GM12878 (cell line): ENCODE results near the gene INHBC. TPM values are rescaled to one million over a fixed set of nuclear protein-coding genes. Genes with fewer than 3 reads are reported as not detected.

Source experiments
- ATAC-seq: fragments of 200-7000 bp; cut with Tn5 transposase; 3 replicates; pipeline ENCODE4 v1.9.1; 2020; ENCODE audit warnings: mild to moderate bottlenecking, moderate library complexity
- BruUV-seq: library from RNA; stranded (reverse); fragments of 400-500 nt; replicated peaks from 2 replicates; lab custom pipeline; 2021; lab: Mats Ljungman, UMichigan
- CTCF ChIA-PET: fragments of 300-600 bp; sonication (Branson Sonifier 250); formaldehyde crosslinking; extraction: SDS; loops from one replicate; lab custom pipeline; 2021; ENCODE audit warnings: inconsistent platforms; lab: Yijun Ruan, JAX
- POLR2A ChIA-PET: fragments of 350-600 bp; formaldehyde crosslinking; extraction: SDS; loops from one replicate; lab custom pipeline; 2021; ENCODE audit warnings: inconsistent platforms; lab: Charles Lee
- RAD21 ChIA-PET: fragments of 300-600 bp; sonication (Branson Sonifier 250); formaldehyde crosslinking; loops from one replicate; lab custom pipeline; 2023; ENCODE audit warnings: antibody characterized with exemption; ENCODE audit not compliant: unreplicated experiment; lab: Charles Lee
- SMC1A ChIA-PET: fragments of 300-600 bp; sonication (Branson Sonifier 250); formaldehyde crosslinking; loops from one replicate; lab custom pipeline; 2023; ENCODE audit not compliant: unreplicated experiment, uncharacterized antibody; lab: Charles Lee
- DNase-seq: peaks from one replicate; pipeline ENCODE4 v3.0.0-alpha.2; 2011; ENCODE audit warnings: low read depth, low spot score
- FAIRE-seq: peaks from 3 replicates; lab custom pipeline; 2011; peaks lifted over from hg19 to GRCh38; lab: Jason Lieb, UNC
- H2AFZ ChIP-seq: 2 replicates; pipeline ENCODE4 v1.6.0; 2011; ENCODE audit warnings: low read depth, low read length, control low read depth; ENCODE audit not compliant: control insufficient read depth
- H3K27ac ChIP-seq: 2 replicates; pipeline ENCODE4 v1.5.1; 2011; ENCODE audit warnings: control low read depth; ENCODE audit not compliant: control insufficient read depth, insufficient read depth
- H3K27me3 ChIP-seq, 2 experiments: replicated peaks in 1 of 2; 2 replicates each; pipeline versions ENCODE4 v1.6.0 to v1.6.1; 2011; ENCODE audit warnings: low read length in 1 of 2; ENCODE audit not compliant: control insufficient read depth in 2 of 2, insufficient read depth in 2 of 2
- H3K36me3 ChIP-seq, 2 experiments: 2 replicates each; pipeline ENCODE4 v1.5.1; 2011; ENCODE audit warnings: low read length in 1 of 2; ENCODE audit not compliant: control insufficient read depth in 2 of 2, insufficient read depth in 2 of 2
- H3K4me1 ChIP-seq: 2 replicates; pipeline ENCODE4 v1.6.1; 2011; ENCODE audit warnings: mild to moderate bottlenecking, low read length, moderate library complexity, mixed read lengths; ENCODE audit not compliant: control insufficient read depth, insufficient read depth
- H3K4me2 ChIP-seq: 2 replicates; pipeline ENCODE4 v1.6.0; 2011; ENCODE audit warnings: control low read depth; ENCODE audit not compliant: control insufficient read depth, insufficient read depth
- H3K4me3 ChIP-seq: fragments of 200-600 bp; sonication (generic); 2 replicates; pipeline ENCODE4 v1.5.1; 2016
- H3K79me2 ChIP-seq: 2 replicates; pipeline ENCODE4 v1.6.0; 2011; ENCODE audit warnings: low read length; ENCODE audit not compliant: control insufficient read depth, insufficient read depth
- H3K9ac ChIP-seq: 2 replicates; pipeline ENCODE4 v1.8.0; 2011; ENCODE audit warnings: low read length, control low read depth, mixed read lengths; ENCODE audit not compliant: control insufficient read depth, insufficient read depth
- H3K9me3 ChIP-seq: replicated peaks from 3 replicates; pipeline ENCODE4 v1.5.1; 2011; ENCODE audit warnings: mild to moderate bottlenecking, low read length; ENCODE audit not compliant: control insufficient read depth, insufficient read depth
- H4K20me1 ChIP-seq: 2 replicates; pipeline ENCODE4 v1.6.0; 2011; ENCODE audit not compliant: control insufficient read depth, insufficient read depth
- CEBPB ChIP-seq, 2 experiments: fragments of 150-350 bp in 1 of 2; IDR thresholded peaks; 2 replicates each; pipeline ENCODE4 v1.6.1; 2012 to 2014; ENCODE audit warnings: low read depth in 2 of 2, low read length in 2 of 2, borderline replicate concordance in 1 of 2, inconsistent platforms in 1 of 2
- CTCF ChIP-seq, 3 experiments: IDR thresholded peaks in 2 of 3; conservative IDR thresholded peaks in 1 of 3; 2 replicates each; pipeline ENCODE4 v1.5.1; 2011; ENCODE audit warnings: low read depth in 3 of 3, low read length in 3 of 3, mild to moderate bottlenecking in 3 of 3, control low read depth in 2 of 3, moderate library complexity in 2 of 3, inconsistent platforms in 1 of 3, mixed read lengths in 1 of 3; ENCODE audit not compliant: control insufficient read depth in 2 of 3, insufficient read depth in 1 of 3; ENCODE audit errors: extremely low read depth in 1 of 3
- POLR2A ChIP-seq: IDR thresholded peaks from 2 replicates; pipeline ENCODE4 v1.6.1; 2011; ENCODE audit warnings: low read depth, mild to moderate bottlenecking, low read length
- RUNX3 ChIP-seq: IDR thresholded peaks from 2 replicates; pipeline ENCODE4 v1.6.1; 2012; ENCODE audit warnings: low read length, inconsistent platforms
- SMAD1 ChIP-seq: fragments of 450-650 bp; IDR thresholded peaks from 2 replicates; pipeline ENCODE4 v1.6.1; 2018; ENCODE audit warnings: mild to moderate bottlenecking, low read depth; ENCODE audit not compliant: partially characterized antibody
- TCF3 ChIP-seq: IDR thresholded peaks from 2 replicates; pipeline ENCODE4 v1.6.1; 2012; ENCODE audit warnings: low read depth, mild to moderate bottlenecking, low read length, borderline replicate concordance; ENCODE audit not compliant: insufficient read depth
- ZBTB4 ChIP-seq: fragments of 450-650 bp; formaldehyde crosslinking; IDR thresholded peaks from 2 replicates; pipeline ENCODE4 v1.4.0; 2022; ENCODE audit warnings: mild to moderate bottlenecking, moderate library complexity
- WGBS: methylation state at CpG from one replicate; pipeline ENCODE4 v1.1.6; 2016; ENCODE audit warnings: low lambda C conversion rate; ENCODE audit not compliant: insufficient replicate concordance, insufficient coverage; ENCODE audit errors: missing lambda C conversion rate; 5-methylcytosine and 5-hydroxymethylcytosine counted together
- in situ Hi-C: fragments of 300-500 bp; cut with MboI; formaldehyde crosslinking; loops from 9 replicates; pipeline ENCODE4 v1.14.3; 2018; ENCODE audit warnings: mixed read lengths
- intact Hi-C: fragments of 100-400 bp; cut with micrococcal nuclease; formaldehyde crosslinking; loops from one replicate; pipeline ENCODE4 v1.14.2; 2022; ENCODE audit not compliant: unreplicated experiment
- polyA plus RNA-seq, 11 experiments: library from polyadenylated mRNA; depleted of rRNA in 4 of 11; unstranded in 6 of 11; stranded (reverse) in 5 of 11; fragments of >200 nt; fragmentation: Nextera tagmentation in 4 of 11; fragmentation: Illumina TruSeq in 1 of 11; extraction: Ambion mirVana in 4 of 11; extraction: Trizol in 1 of 11; gene quantifications; 1 replicate in 1 of 11; 2 replicates in 10 of 11; pipeline versions ENCODE4 v1.2.1 to v1.2.3, GENCODE V29; 2011 to 2016; ENCODE audit warnings: inconsistent platforms in 2 of 11, missing spikeins in 2 of 11, low read depth in 1 of 11
- total RNA-seq, 4 experiments: library from RNA; depleted of rRNA in 3 of 4; stranded (reverse); fragments of >200 nt in 3 of 4; fragmentation: Illumina TruSeq in 1 of 4; extraction: Trizol in 1 of 4; gene quantifications; 2 replicates each; pipeline versions ENCODE4 v1.2.1 to v1.2.3, GENCODE V29; 2013 to 2021

INHBC gene
- total and polyA plus RNA-seq, 10 of the 15 experiments (the other 5 are each of a cell fraction or from before 2014, with no cell fraction given) = 0.04 to 0.22 (median 0.13) TPM; not detected in 5

GRCh38 chr12:57467915-57468314 lies 33.3 kb downstream of the INHBC start:
- Histone ChIP-seq H3K4me3 (no peak overlapping the region), H3K36me3 (peaks cover 0 to 16% of the 10 kb centered on the region in 2 experiments; a peak in 2 of 4 replicates), H4K20me1 (no peaks in the 10 kb centered on the region), H3K4me1 (peaks cover 19% of the 10 kb centered on the region)
- CTCF ChIA-PET = no interaction called here
- BruUV-seq = no TSS peak
- 94% methylated on average over 11 of the region's 11 CpGs for WGBS
- TF ChIP-seq SMAD1 (no peak), POLR2A (peak; percentile 53; the same call in 1 of the 2 replicates)
- TF ChIP-seq, all 136 proteins: peak for 1
- ChIA-PET POLR2A (no interaction called here), RAD21 (no interaction called here), SMC1A (no interaction called here)
- in situ Hi-C loops = no loop called here
- Histone ChIP-seq H3K9me3 (no peaks in the 10 kb centered on the region), H3K27me3 (no peaks in the 10 kb centered on the region), H2AFZ (no peak overlapping the region), H3K27ac (no peak overlapping the region), H3K9ac (no peak overlapping the region), H3K79me2 (no peaks in the 10 kb centered on the region), H3K4me2 (no peak overlapping the region)
- FAIRE-seq = no peak
- DNase-seq = no peak
- intact Hi-C loops = no loop called here
- no peak for ATAC-seq

DNA sequence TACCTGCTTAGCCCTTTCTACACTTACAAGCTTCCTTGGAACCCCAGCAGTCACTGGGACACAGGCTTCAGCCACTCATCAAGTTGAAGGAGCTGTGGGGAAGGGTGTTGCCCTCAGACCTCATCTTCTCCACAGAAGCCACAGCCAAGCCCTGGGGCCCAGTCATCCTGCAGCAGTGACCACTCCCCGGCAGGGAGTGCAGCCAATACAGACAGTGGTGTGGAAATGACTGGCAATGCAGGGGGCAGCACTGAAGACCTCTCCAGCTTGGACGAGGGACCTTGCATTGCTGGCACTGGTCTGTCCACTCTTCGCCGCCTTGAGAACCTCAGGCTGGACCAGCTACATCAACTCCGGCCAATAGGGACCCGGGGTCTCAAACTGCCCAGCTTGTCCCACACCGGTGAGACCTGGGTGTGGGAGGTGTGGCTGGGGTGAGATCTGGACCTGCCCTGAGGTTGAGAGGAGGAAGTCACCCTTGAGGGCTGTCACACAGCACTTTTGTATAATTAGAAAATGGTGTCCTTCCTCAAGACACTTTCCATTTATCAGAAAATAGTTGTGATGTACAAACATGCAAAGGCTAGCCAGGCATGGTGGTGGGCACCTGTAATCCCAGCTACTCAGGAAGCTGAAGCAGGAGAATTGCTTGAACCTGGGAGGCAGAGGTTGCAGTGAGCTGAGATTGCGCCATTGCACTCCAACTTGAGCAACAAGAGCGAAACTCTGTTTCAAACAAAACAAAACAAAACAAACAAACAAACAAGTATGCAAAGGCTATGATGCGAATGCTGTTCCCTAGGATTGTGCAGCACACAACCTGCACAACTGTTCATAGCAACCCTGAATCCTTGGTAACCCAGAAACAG lies 34.9 kb downstream of the INHBC start:
- Histone ChIP-seq H3K4me1 (peaks cover 4% of the 10 kb centered on the region; the same call in 1 of the 2 replicates), H4K20me1 (no peaks in the 10 kb centered on the region), H3K9me3 (no peaks in the 10 kb centered on the region), H3K79me2 (peaks cover 3% of the 10 kb centered on the region), H3K4me3 (no peak overlapping the region), H2AFZ (no peak overlapping the region), H3K27me3 (no peaks in the 10 kb centered on the region), H3K9ac (no peak overlapping the region), H3K36me3 (peaks cover 0 to 26% of the 10 kb centered on the region in 2 experiments), H3K27ac (no peak overlapping the region), H3K4me2 (no peak overlapping the region)
- intact Hi-C loops (loop anchor here (10.0 kb wide), 1 partner anchor 285 kb away; the partner anchor contains the start of genes CDK4 and MARCHF9), in situ Hi-C loops (no loop called here)
- ChIA-PET POLR2A (no interaction called here), CTCF (interaction anchor here (0.7 to 2.0 kb wide), 4 partner anchors 11 to 55 kb away, joined by 3 to 6 read pairs (median 5); partner anchors contain the start of genes GLI1 and INHBE), RAD21 (interaction anchor here (1.4 kb wide), 1 partner anchor 11 kb away, joined by 3 read pairs; no protein-coding TSS in a partner anchor), SMC1A (interaction anchor here (1.5 kb wide), 1 partner anchor 256 kb away, joined by 3 read pairs; no protein-coding TSS in a partner anchor)
- ATAC-seq = peak; percentile 13; the same call in 1 of the 3 replicates
- no TSS peak for BruUV-seq
- no peak for FAIRE-seq
- no peak for DNase-seq
- WGBS = 86% methylated on average over 10 of the region's 10 CpGs
- TF ChIP-seq ZBTB4 (CRISPR knock-in tag) (no peak), CEBPB (IDR thresholded peaks at IDR 0.05; ENCODE audit: borderline replicate concordance in 1 of 2, low read depth in 2 of 2, low read length in 2 of 2) (no peak), CTCF (IDR thresholded peaks at IDR 0.05 in 2 of 3, conservative IDR thresholded peaks at IDR 0.05 in 1 of 3; ENCODE audit: control insufficient read depth in 2 of 3, extremely low read depth in 1 of 3, insufficient read depth in 1 of 3, low read depth in 3 of 3, low read length in 3 of 3) (no peak), RUNX3 (no peak), TCF3 (no peak)
